HCT116 (cell line): ENCODE results near the gene ANO8. TPM values are rescaled to one million over a fixed set of nuclear protein-coding genes. Genes with fewer than 3 reads are reported as not detected.

ENCODE experiments used
- ATAC-seq: fragments of 200-7000 bp; cut with Tn5 transposase; 2 replicates; pipeline ENCODE4 v1.9.1; 2020; ENCODE audit warnings: mild to moderate bottlenecking, moderate library complexity
- BruUV-seq: library from RNA; stranded (reverse); fragments of 400-500 nt; replicated peaks from 2 replicates; lab custom pipeline; 2021; lab: Mats Ljungman, UMichigan
- CTCF ChIA-PET: fragments of 300-600 bp; sonication (Branson Sonifier 250); formaldehyde crosslinking; loops from one replicate; lab custom pipeline; 2021; ENCODE audit warnings: antibody characterized with exemption; lab: Charles Lee
- POLR2A ChIA-PET: fragments of 300-600, 350-600 bp; sonication (Branson Sonifier 250); formaldehyde crosslinking; loops from one replicate; lab custom pipeline; 2021; ENCODE audit warnings: antibody characterized with exemption; lab: Charles Lee
- RAD21 ChIA-PET, 2 experiments: fragments of 300-600 bp; sonication (Branson Sonifier 250); formaldehyde crosslinking; loops; one replicate each; lab custom pipeline; 2023; ENCODE audit warnings: low total read pairs in 2 of 2; ENCODE audit not compliant: uncharacterized antibody in 2 of 2, unreplicated experiment in 2 of 2, low non-redundant PET in 1 of 2; lab: Charles Lee
- DNase-seq: peaks from one replicate; pipeline ENCODE4 v3.0.0-alpha.2; 2010; ENCODE audit warnings: low read depth, low spot score
- H2AFZ ChIP-seq: fragments of 200-600 bp; shearing (Covaris generic), sonication (generic); 2 replicates; pipeline ENCODE4 v1.6.1; 2017; ENCODE audit warnings: low read depth, mixed run types, mixed read lengths, antibody characterized with exemption, low read length; ENCODE audit not compliant: poor library complexity, severe bottlenecking
- H3K27ac ChIP-seq: 2 replicates; pipeline ENCODE4 v1.5.1; 2012; ENCODE audit warnings: low read depth, low read length
- H3K27me3 ChIP-seq: fragments of 200-600 bp; sonication (generic); 2 replicates; pipeline ENCODE4 v1.6.1; 2016; ENCODE audit warnings: mixed run types, low read length, mixed read lengths; ENCODE audit not compliant: insufficient read depth
- H3K36me3 ChIP-seq, 2 experiments: fragments of 200-500 bp in 1 of 2; fragments of 200-600 bp in 1 of 2; sonication (Bioruptor generic) in 1 of 2; sonication (generic) in 1 of 2; 2 replicates each; pipeline versions ENCODE4 v1.5.1 to v1.6.1; 2014 to 2016; ENCODE audit warnings: low read length in 2 of 2, inconsistent platforms in 1 of 2, mixed read lengths in 1 of 2, mixed run types in 1 of 2; ENCODE audit not compliant: insufficient read depth in 2 of 2, control insufficient read depth in 1 of 2
- H3K4me1 ChIP-seq, 2 experiments: fragments of 200-600 bp in 1 of 2; sonication (generic) in 1 of 2; 2 replicates each; pipeline versions ENCODE4 v1.5.1 to v1.6.1; 2012 to 2017; ENCODE audit warnings: low read length in 2 of 2, inconsistent platforms in 1 of 2, mild to moderate bottlenecking in 1 of 2, mixed read lengths in 1 of 2, mixed run types in 1 of 2, moderate library complexity in 1 of 2; ENCODE audit not compliant: insufficient read depth in 2 of 2, control insufficient read depth in 1 of 2
- H3K4me2 ChIP-seq: fragments of 200-600 bp; sonication (generic); 2 replicates; pipeline ENCODE4 v1.6.1; 2017; ENCODE audit warnings: mixed run types, low read length, mixed read lengths
- H3K4me3 ChIP-seq, 2 experiments: fragments of 200-600 bp in 1 of 2; sonication (generic) in 1 of 2; replicated peaks in 1 of 2; 2 replicates each; pipeline ENCODE4 v1.5.1; 2011 to 2016; ENCODE audit warnings: low read length in 2 of 2, control low read depth in 1 of 2, low read depth in 1 of 2, mild to moderate bottlenecking in 1 of 2, mixed read lengths in 1 of 2, mixed run types in 1 of 2
- H3K79me2 ChIP-seq: fragments of 200-600 bp; sonication (generic); 2 replicates; pipeline ENCODE4 v1.6.1; 2017; ENCODE audit warnings: mild to moderate bottlenecking, mixed run types, low read length, moderate library complexity, mixed read lengths; ENCODE audit not compliant: insufficient read depth
- H3K9ac ChIP-seq: fragments of 200-600 bp; sonication (generic); 2 replicates; pipeline ENCODE4 v1.6.1; 2016; ENCODE audit warnings: low read length, mixed read lengths
- H3K9me2 ChIP-seq: fragments of 200-600 bp; sonication (generic), shearing (Covaris generic); 2 replicates; pipeline ENCODE4 v1.6.1; 2017; ENCODE audit warnings: mixed run types, mild to moderate bottlenecking, moderate library complexity; ENCODE audit not compliant: insufficient read depth
- H3K9me3 ChIP-seq, 2 experiments: fragments of 200-500 bp in 1 of 2; fragments of 200-600 bp in 1 of 2; sonication (Bioruptor generic) in 1 of 2; sonication (generic) in 1 of 2; 2 replicates each; pipeline ENCODE4 v1.6.1; 2014 to 2017; ENCODE audit warnings: low read length in 2 of 2, mixed read lengths in 2 of 2, inconsistent platforms in 1 of 2, low read depth in 1 of 2, mild to moderate bottlenecking in 1 of 2, mixed run types in 1 of 2, moderate library complexity in 1 of 2; ENCODE audit not compliant: control insufficient read depth in 1 of 2, insufficient read depth in 1 of 2
- H4K20me1 ChIP-seq: fragments of 200-600 bp; sonication (generic), shearing (Covaris generic); 2 replicates; pipeline ENCODE4 v1.6.1; 2017; ENCODE audit warnings: mixed run types, mild to moderate bottlenecking, moderate library complexity; ENCODE audit not compliant: insufficient read depth
- EZH2 ChIP-seq: fragments of 200-600 bp; sonication (generic); IDR thresholded peaks from 2 replicates; pipeline ENCODE4 v1.6.1; 2017; ENCODE audit warnings: antibody characterized with exemption, mixed run types
- EZH2phosphoT487 ChIP-seq: fragments of 200-600 bp; IDR thresholded peaks from 2 replicates; pipeline ENCODE4 v1.6.1; 2018; ENCODE audit warnings: antibody characterized with exemption, borderline replicate concordance
- FOSL1 ChIP-seq: IDR thresholded peaks from 2 replicates; pipeline ENCODE4 v1.6.1; 2012; ENCODE audit warnings: low read depth
- JUND ChIP-seq: IDR thresholded peaks from 2 replicates; pipeline ENCODE4 v1.6.1; 2012
- POLR2AphosphoS5 ChIP-seq: IDR thresholded peaks from 2 replicates; pipeline ENCODE4 v1.6.1; 2011; ENCODE audit warnings: mild to moderate bottlenecking, low read depth, low read length, moderate library complexity
- SIN3A ChIP-seq: IDR thresholded peaks from 2 replicates; pipeline ENCODE4 v1.6.1; 2012; ENCODE audit warnings: low read depth
- TCF7L2 ChIP-seq: IDR thresholded peaks from 2 replicates; pipeline ENCODE4 v1.7.0; 2011; ENCODE audit warnings: borderline replicate concordance, inconsistent platforms; ENCODE audit not compliant: insufficient read depth, insufficient read length; ENCODE audit errors: extremely low read depth
- ZNF274 ChIP-seq: fragments of 200-500 bp; sonication (Bioruptor generic); IDR thresholded peaks from 2 replicates; pipeline ENCODE4 v1.6.1; 2014; ENCODE audit warnings: mild to moderate bottlenecking, low read depth, low read length, inconsistent platforms
- intact Hi-C: fragments of 100-400 bp; cut with micrococcal nuclease; formaldehyde crosslinking; loops from 2 replicates; pipeline ENCODE4 v1.10.0; 2022
- total RNA-seq: library from RNA; stranded (reverse); gene quantifications from one replicate; pipeline ENCODE4 v1.2.1, GENCODE V29; 2021; ENCODE audit not compliant: unreplicated experiment
- TF ChIP-seq, protein P1 (sequence below): IDR thresholded peaks from 2 replicates; pipeline ENCODE4 v1.6.1; 2011; ENCODE audit warnings: mild to moderate bottlenecking, low read length, moderate library complexity; ENCODE audit not compliant: insufficient replicate concordance; ENCODE audit errors: extremely low read depth
- TF ChIP-seq, protein P2 (sequence below): IDR thresholded peaks from 2 replicates; pipeline ENCODE4 v1.6.1; 2012

Gene ANO8
- total RNA-seq, 1 experiment from 2014 or later: 22.9 TPM

DNA sequence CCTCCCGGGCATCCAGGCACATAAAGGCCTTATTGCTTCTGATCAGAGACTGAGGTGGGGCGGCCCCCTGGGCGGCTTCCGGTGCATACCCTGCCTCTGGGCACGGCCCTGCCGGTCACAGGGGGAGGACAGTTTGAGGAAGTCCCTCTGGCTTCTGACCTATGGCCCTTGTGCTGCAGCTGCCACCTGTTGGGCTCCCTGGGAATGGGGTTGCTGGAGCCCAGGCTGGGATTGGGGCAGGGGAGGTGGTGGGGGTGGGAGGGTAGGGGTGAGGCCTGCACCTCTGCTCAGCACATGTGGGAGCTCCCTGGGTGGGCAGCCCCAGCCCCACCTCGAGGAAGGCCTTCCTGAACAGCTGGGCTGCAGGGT lies 10.7 kb downstream of the ANO8 start:
- Histone ChIP-seq H3K4me2 (no peak overlapping the region), H3K79me2 (no peaks in the 10 kb centered on the region; the same call in 1 of the 2 replicates), H3K27ac (no peak overlapping the region)
- CTCF ChIA-PET: no interaction called here
- TF ChIP-seq ZNF274: no peak
- TF ChIP-seq JUND: no peak
- no peak for TF ChIP-seq POLR2AphosphoS5
- no peak for TF ChIP-seq EZH2phosphoT487
- TF ChIP-seq, protein P1, sequence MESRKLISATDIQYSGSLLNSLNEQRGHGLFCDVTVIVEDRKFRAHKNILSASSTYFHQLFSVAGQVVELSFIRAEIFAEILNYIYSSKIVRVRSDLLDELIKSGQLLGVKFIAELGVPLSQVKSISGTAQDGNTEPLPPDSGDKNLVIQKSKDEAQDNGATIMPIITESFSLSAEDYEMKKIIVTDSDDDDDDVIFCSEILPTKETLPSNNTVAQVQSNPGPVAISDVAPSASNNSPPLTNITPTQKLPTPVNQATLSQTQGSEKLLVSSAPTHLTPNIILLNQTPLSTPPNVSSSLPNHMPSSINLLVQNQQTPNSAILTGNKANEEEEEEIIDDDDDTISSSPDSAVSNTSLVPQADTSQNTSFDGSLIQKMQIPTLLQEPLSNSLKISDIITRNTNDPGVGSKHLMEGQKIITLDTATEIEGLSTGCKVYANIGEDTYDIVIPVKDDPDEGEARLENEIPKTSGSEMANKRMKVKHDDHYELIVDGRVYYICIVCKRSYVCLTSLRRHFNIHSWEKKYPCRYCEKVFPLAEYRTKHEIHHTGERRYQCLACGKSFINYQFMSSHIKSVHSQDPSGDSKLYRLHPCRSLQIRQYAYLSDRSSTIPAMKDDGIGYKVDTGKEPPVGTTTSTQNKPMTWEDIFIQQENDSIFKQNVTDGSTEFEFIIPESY: no peak
- TF ChIP-seq FOSL1: no peak
- TF ChIP-seq, all 23 proteins: peak for 0
- DNase-seq (no peak), ATAC-seq (no peak)
- no TSS peak for BruUV-seq
- Histone ChIP-seq H3K4me3 (no peak overlapping the region), H3K9ac (no peak overlapping the region), H2AFZ (no peak overlapping the region), H3K9me2 (no peaks in the 10 kb centered on the region), H3K4me1 (peaks cover 5 to 18% of the 10 kb centered on the region in 2 experiments), H3K9me3 (no peaks in the 10 kb centered on the region), H4K20me1 (no peaks in the 10 kb centered on the region), H3K36me3 (peaks cover 11 to 12% of the 10 kb centered on the region in 2 experiments; a peak in 2 of 4 replicates), H3K27me3 (no peaks in the 10 kb centered on the region)
- POLR2A ChIA-PET: no interaction called here
- RAD21 ChIA-PET: no interaction called here
- intact Hi-C loops: no loop called here

GRCh38 chr19:17323300-17323963 lies 11.2 kb downstream of the ANO8 start:
- Histone ChIP-seq H3K27me3 (no peaks in the 10 kb centered on the region), H2AFZ (no peak overlapping the region), H3K4me1 (peaks cover 5 to 15% of the 10 kb centered on the region in 2 experiments), H3K36me3 (peaks cover 11 to 12% of the 10 kb centered on the region in 2 experiments; a peak in 2 of 4 replicates), H3K9ac (no peak overlapping the region), H3K27ac (no peak overlapping the region), H3K4me3 (no peak overlapping the region), H4K20me1 (no peaks in the 10 kb centered on the region), H3K9me2 (no peaks in the 10 kb centered on the region), H3K9me3 (no peaks in the 10 kb centered on the region), H3K4me2 (no peak overlapping the region), H3K79me2 (no peaks in the 10 kb centered on the region; the same call in 1 of the 2 replicates)
- RAD21 ChIA-PET: no interaction called here
- POLR2A ChIA-PET: no interaction called here
- intact Hi-C loops: no loop called here
- DNase-seq (no peak), ATAC-seq (no peak)
- CTCF ChIA-PET: no interaction called here
- BruUV-seq: no TSS peak
- TF ChIP-seq POLR2AphosphoS5 (no peak), SIN3A (no peak), FOSL1 (no peak), EZH2 (no peak), TCF7L2 (no peak)
- TF ChIP-seq, protein P2, sequence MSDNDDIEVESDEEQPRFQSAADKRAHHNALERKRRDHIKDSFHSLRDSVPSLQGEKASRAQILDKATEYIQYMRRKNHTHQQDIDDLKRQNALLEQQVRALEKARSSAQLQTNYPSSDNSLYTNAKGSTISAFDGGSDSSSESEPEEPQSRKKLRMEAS: no peak
